HCT116 (cell line): Measurements from ENCODE around the gene DNM1. TPM values are rescaled to one million over a fixed set of nuclear protein-coding genes. Genes with fewer than 3 reads are reported as not detected.

Source experiments
- ATAC-seq: fragments of 200-7000 bp; cut with Tn5 transposase; 2 replicates; pipeline ENCODE4 v1.9.1; 2020; ENCODE audit warnings: mild to moderate bottlenecking, moderate library complexity
- BruUV-seq: library from RNA; stranded (reverse); fragments of 400-500 nt; replicated peaks from 2 replicates; lab custom pipeline; 2021; lab: Mats Ljungman, UMichigan
- CTCF ChIA-PET: fragments of 300-600 bp; sonication (Branson Sonifier 250); formaldehyde crosslinking; loops from one replicate; lab custom pipeline; 2021; ENCODE audit warnings: antibody characterized with exemption; lab: Charles Lee
- POLR2A ChIA-PET: fragments of 300-600, 350-600 bp; sonication (Branson Sonifier 250); formaldehyde crosslinking; loops from one replicate; lab custom pipeline; 2021; ENCODE audit warnings: antibody characterized with exemption; lab: Charles Lee
- RAD21 ChIA-PET, 2 experiments: fragments of 300-600 bp; sonication (Branson Sonifier 250); formaldehyde crosslinking; loops; one replicate each; lab custom pipeline; 2023; ENCODE audit warnings: low total read pairs in 2 of 2; ENCODE audit not compliant: uncharacterized antibody in 2 of 2, unreplicated experiment in 2 of 2, low non-redundant PET in 1 of 2; lab: Charles Lee
- DNase-seq: peaks from one replicate; pipeline ENCODE4 v3.0.0-alpha.2; 2010; ENCODE audit warnings: low read depth, low spot score
- H2AFZ ChIP-seq: fragments of 200-600 bp; shearing (Covaris generic), sonication (generic); 2 replicates; pipeline ENCODE4 v1.6.1; 2017; ENCODE audit warnings: low read depth, mixed run types, mixed read lengths, antibody characterized with exemption, low read length; ENCODE audit not compliant: poor library complexity, severe bottlenecking
- H3K27ac ChIP-seq: 2 replicates; pipeline ENCODE4 v1.5.1; 2012; ENCODE audit warnings: low read depth, low read length
- H3K27me3 ChIP-seq: fragments of 200-600 bp; sonication (generic); 2 replicates; pipeline ENCODE4 v1.6.1; 2016; ENCODE audit warnings: mixed run types, low read length, mixed read lengths; ENCODE audit not compliant: insufficient read depth
- H3K36me3 ChIP-seq, 2 experiments: fragments of 200-500 bp in 1 of 2; fragments of 200-600 bp in 1 of 2; sonication (Bioruptor generic) in 1 of 2; sonication (generic) in 1 of 2; 2 replicates each; pipeline versions ENCODE4 v1.5.1 to v1.6.1; 2014 to 2016; ENCODE audit warnings: low read length in 2 of 2, inconsistent platforms in 1 of 2, mixed read lengths in 1 of 2, mixed run types in 1 of 2; ENCODE audit not compliant: insufficient read depth in 2 of 2, control insufficient read depth in 1 of 2
- H3K4me1 ChIP-seq, 2 experiments: fragments of 200-600 bp in 1 of 2; sonication (generic) in 1 of 2; 2 replicates each; pipeline versions ENCODE4 v1.5.1 to v1.6.1; 2012 to 2017; ENCODE audit warnings: low read length in 2 of 2, inconsistent platforms in 1 of 2, mild to moderate bottlenecking in 1 of 2, mixed read lengths in 1 of 2, mixed run types in 1 of 2, moderate library complexity in 1 of 2; ENCODE audit not compliant: insufficient read depth in 2 of 2, control insufficient read depth in 1 of 2
- H3K4me2 ChIP-seq: fragments of 200-600 bp; sonication (generic); 2 replicates; pipeline ENCODE4 v1.6.1; 2017; ENCODE audit warnings: mixed run types, low read length, mixed read lengths
- H3K4me3 ChIP-seq, 2 experiments: fragments of 200-600 bp in 1 of 2; sonication (generic) in 1 of 2; replicated peaks in 1 of 2; 2 replicates each; pipeline ENCODE4 v1.5.1; 2011 to 2016; ENCODE audit warnings: low read length in 2 of 2, control low read depth in 1 of 2, low read depth in 1 of 2, mild to moderate bottlenecking in 1 of 2, mixed read lengths in 1 of 2, mixed run types in 1 of 2
- H3K79me2 ChIP-seq: fragments of 200-600 bp; sonication (generic); 2 replicates; pipeline ENCODE4 v1.6.1; 2017; ENCODE audit warnings: mild to moderate bottlenecking, mixed run types, low read length, moderate library complexity, mixed read lengths; ENCODE audit not compliant: insufficient read depth
- H3K9ac ChIP-seq: fragments of 200-600 bp; sonication (generic); 2 replicates; pipeline ENCODE4 v1.6.1; 2016; ENCODE audit warnings: low read length, mixed read lengths
- H3K9me2 ChIP-seq: fragments of 200-600 bp; sonication (generic), shearing (Covaris generic); 2 replicates; pipeline ENCODE4 v1.6.1; 2017; ENCODE audit warnings: mixed run types, mild to moderate bottlenecking, moderate library complexity; ENCODE audit not compliant: insufficient read depth
- H3K9me3 ChIP-seq, 2 experiments: fragments of 200-500 bp in 1 of 2; fragments of 200-600 bp in 1 of 2; sonication (Bioruptor generic) in 1 of 2; sonication (generic) in 1 of 2; 2 replicates each; pipeline ENCODE4 v1.6.1; 2014 to 2017; ENCODE audit warnings: low read length in 2 of 2, mixed read lengths in 2 of 2, inconsistent platforms in 1 of 2, low read depth in 1 of 2, mild to moderate bottlenecking in 1 of 2, mixed run types in 1 of 2, moderate library complexity in 1 of 2; ENCODE audit not compliant: control insufficient read depth in 1 of 2, insufficient read depth in 1 of 2
- H4K20me1 ChIP-seq: fragments of 200-600 bp; sonication (generic), shearing (Covaris generic); 2 replicates; pipeline ENCODE4 v1.6.1; 2017; ENCODE audit warnings: mixed run types, mild to moderate bottlenecking, moderate library complexity; ENCODE audit not compliant: insufficient read depth
- CEBPB ChIP-seq: IDR thresholded peaks from 2 replicates; pipeline ENCODE4 v1.6.1; 2012; ENCODE audit warnings: low read depth
- CTCF ChIP-seq, 3 experiments: fragments of 200-600 bp in 1 of 3; sonication (generic) in 1 of 3; IDR thresholded peaks in 2 of 3; conservative IDR thresholded peaks in 1 of 3; 2 replicates each; pipeline ENCODE4 v1.5.1; 2012 to 2017; ENCODE audit warnings: low read depth in 2 of 3, low read length in 2 of 3, antibody characterized with exemption in 1 of 3, borderline replicate concordance in 1 of 3, control low read depth in 1 of 3, mild to moderate bottlenecking in 1 of 3, mixed read lengths in 1 of 3, mixed run types in 1 of 3, moderate library complexity in 1 of 3; ENCODE audit not compliant: insufficient read depth in 1 of 3
- EGR1 ChIP-seq: IDR thresholded peaks from 2 replicates; pipeline ENCODE4 v1.6.1; 2012; ENCODE audit warnings: low read depth
- EZH2phosphoT487 ChIP-seq: fragments of 200-600 bp; IDR thresholded peaks from 2 replicates; pipeline ENCODE4 v1.6.1; 2018; ENCODE audit warnings: antibody characterized with exemption, borderline replicate concordance
- POLR2AphosphoS5 ChIP-seq: IDR thresholded peaks from 2 replicates; pipeline ENCODE4 v1.6.1; 2011; ENCODE audit warnings: mild to moderate bottlenecking, low read depth, low read length, moderate library complexity
- SRF ChIP-seq: IDR thresholded peaks from 2 replicates; pipeline ENCODE4 v1.6.1; 2012; ENCODE audit warnings: low read depth
- YY1 ChIP-seq: IDR thresholded peaks from 2 replicates; pipeline ENCODE4 v1.6.1; 2011; ENCODE audit warnings: low read length, low read depth, moderate library complexity, mild to moderate bottlenecking; ENCODE audit not compliant: insufficient replicate concordance; ENCODE audit errors: extremely low read depth
- ZFX ChIP-seq: fragments of 450-650 bp; IDR thresholded peaks from 2 replicates; pipeline ENCODE4 v1.6.1; 2017
- ZNF274 ChIP-seq: fragments of 200-500 bp; sonication (Bioruptor generic); IDR thresholded peaks from 2 replicates; pipeline ENCODE4 v1.6.1; 2014; ENCODE audit warnings: mild to moderate bottlenecking, low read depth, low read length, inconsistent platforms
- intact Hi-C: fragments of 100-400 bp; cut with micrococcal nuclease; formaldehyde crosslinking; loops from 2 replicates; pipeline ENCODE4 v1.10.0; 2022
- total RNA-seq: library from RNA; stranded (reverse); gene quantifications from one replicate; pipeline ENCODE4 v1.2.1, GENCODE V29; 2021; ENCODE audit not compliant: unreplicated experiment
- TF ChIP-seq, protein P1 (sequence below): IDR thresholded peaks from 2 replicates; pipeline ENCODE4 v1.6.1; 2012
- TF ChIP-seq, protein P2 (sequence below): IDR thresholded peaks from 2 replicates; pipeline ENCODE4 v1.6.1; 2011; ENCODE audit warnings: mild to moderate bottlenecking, low read length, moderate library complexity; ENCODE audit not compliant: insufficient replicate concordance; ENCODE audit errors: extremely low read depth

DNM1 gene
- total RNA-seq, 1 experiment from 2014 or later: 12.0 TPM

- TF ChIP-seq SRF (no peak), ZNF274 (no peak), CEBPB (no peak), YY1 (no peak), CTCF (IDR thresholded peaks at IDR 0.05 in 2 of 3, conservative IDR thresholded peaks at IDR 0.05 in 1 of 3; ENCODE audit: borderline replicate concordance in 1 of 3, insufficient read depth in 1 of 3, low read depth in 2 of 3, low read length in 2 of 3) (no peak), ZFX (no peak), POLR2AphosphoS5 (no peak), EGR1 (no peak), EZH2phosphoT487 (no peak)
- TF ChIP-seq, protein P1, sequence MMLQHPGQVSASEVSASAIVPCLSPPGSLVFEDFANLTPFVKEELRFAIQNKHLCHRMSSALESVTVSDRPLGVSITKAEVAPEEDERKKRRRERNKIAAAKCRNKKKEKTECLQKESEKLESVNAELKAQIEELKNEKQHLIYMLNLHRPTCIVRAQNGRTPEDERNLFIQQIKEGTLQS: no peak
- TF ChIP-seq, protein P2, sequence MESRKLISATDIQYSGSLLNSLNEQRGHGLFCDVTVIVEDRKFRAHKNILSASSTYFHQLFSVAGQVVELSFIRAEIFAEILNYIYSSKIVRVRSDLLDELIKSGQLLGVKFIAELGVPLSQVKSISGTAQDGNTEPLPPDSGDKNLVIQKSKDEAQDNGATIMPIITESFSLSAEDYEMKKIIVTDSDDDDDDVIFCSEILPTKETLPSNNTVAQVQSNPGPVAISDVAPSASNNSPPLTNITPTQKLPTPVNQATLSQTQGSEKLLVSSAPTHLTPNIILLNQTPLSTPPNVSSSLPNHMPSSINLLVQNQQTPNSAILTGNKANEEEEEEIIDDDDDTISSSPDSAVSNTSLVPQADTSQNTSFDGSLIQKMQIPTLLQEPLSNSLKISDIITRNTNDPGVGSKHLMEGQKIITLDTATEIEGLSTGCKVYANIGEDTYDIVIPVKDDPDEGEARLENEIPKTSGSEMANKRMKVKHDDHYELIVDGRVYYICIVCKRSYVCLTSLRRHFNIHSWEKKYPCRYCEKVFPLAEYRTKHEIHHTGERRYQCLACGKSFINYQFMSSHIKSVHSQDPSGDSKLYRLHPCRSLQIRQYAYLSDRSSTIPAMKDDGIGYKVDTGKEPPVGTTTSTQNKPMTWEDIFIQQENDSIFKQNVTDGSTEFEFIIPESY: no peak
- TF ChIP-seq, all 23 proteins: peak for 0
- POLR2A ChIA-PET: no interaction called here
- BruUV-seq: no TSS peak
- H3K79me2 ChIP-seq: peaks cover 3% of the 10 kb centered on the region; the same call in 1 of the 2 replicates
- H3K9me3 ChIP-seq: no peaks in the 10 kb centered on the region
- intact Hi-C loops: no loop called here
- DNase-seq: no peak
- no peaks in the 10 kb centered on the region for H3K27me3 ChIP-seq
- CTCF ChIA-PET: no interaction called here
- RAD21 ChIA-PET: no interaction called here
- H2AFZ ChIP-seq: no peak overlapping the region
- H3K9me2 ChIP-seq: no peaks in the 10 kb centered on the region
- H3K4me2 ChIP-seq: no peak overlapping the region
- peaks cover 0 to 9% of the 10 kb centered on the region in 2 experiments; a peak in 1 of 4 replicates for H3K4me1 ChIP-seq
- no peak overlapping the region for H3K9ac ChIP-seq
- H3K27ac ChIP-seq: no peak overlapping the region
- H4K20me1 ChIP-seq: no peaks in the 10 kb centered on the region
- H3K4me3 ChIP-seq: no peak overlapping the region
- H3K36me3 ChIP-seq: peaks cover 0 to 16% of the 10 kb centered on the region in 2 experiments; a peak in 2 of 4 replicates
- no peak for ATAC-seq
These were observed 54.1 kb downstream of the DNM1 start for GRCh38 chr9:128257086-128257825.
